ENCODE measurements around the gene PPT2.

DNA sequence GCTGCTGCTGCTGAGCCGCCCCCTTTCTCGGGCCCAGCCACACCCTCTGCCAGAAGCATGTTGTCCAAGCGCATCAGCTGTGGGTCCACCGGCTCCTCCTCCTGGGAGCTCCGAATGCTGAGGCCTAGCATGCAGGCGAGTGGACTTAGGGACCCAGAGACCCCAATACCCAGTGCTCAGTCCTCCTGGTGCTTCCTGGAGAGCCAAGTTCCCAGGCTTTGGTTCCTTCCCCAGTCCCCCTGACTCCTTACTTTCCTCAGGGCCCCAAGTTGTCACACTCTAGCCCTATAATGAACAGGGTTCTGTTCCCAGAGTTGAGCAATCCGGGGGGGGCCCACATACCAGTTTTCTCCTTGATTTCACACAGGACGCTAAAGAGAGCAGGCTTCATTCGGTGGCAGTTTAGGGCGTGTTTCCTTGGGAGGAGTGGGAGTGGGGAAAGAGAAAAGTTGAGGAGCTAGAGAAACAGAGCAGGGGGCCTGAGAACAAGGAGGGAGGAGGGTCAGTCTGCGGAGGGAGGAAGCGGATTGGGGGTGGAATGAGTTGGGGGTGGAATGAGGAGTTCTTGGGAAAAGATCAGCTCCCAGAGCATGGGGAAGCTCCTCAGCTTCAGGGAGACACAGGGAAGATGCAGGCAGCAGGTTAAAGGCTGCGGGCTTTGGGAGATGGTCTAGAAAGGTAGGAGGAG is 34.6 kb downstream of the PPT2 start:
- TF ChIP-seq, protein P1, sequence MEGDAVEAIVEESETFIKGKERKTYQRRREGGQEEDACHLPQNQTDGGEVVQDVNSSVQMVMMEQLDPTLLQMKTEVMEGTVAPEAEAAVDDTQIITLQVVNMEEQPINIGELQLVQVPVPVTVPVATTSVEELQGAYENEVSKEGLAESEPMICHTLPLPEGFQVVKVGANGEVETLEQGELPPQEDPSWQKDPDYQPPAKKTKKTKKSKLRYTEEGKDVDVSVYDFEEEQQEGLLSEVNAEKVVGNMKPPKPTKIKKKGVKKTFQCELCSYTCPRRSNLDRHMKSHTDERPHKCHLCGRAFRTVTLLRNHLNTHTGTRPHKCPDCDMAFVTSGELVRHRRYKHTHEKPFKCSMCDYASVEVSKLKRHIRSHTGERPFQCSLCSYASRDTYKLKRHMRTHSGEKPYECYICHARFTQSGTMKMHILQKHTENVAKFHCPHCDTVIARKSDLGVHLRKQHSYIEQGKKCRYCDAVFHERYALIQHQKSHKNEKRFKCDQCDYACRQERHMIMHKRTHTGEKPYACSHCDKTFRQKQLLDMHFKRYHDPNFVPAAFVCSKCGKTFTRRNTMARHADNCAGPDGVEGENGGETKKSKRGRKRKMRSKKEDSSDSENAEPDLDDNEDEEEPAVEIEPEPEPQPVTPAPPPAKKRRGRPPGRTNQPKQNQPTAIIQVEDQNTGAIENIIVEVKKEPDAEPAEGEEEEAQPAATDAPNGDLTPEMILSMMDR (IDR thresholded peaks at IDR 0.05; ENCODE audit: insufficient read depth, low read length), result no peak
- TF ChIP-seq SPI1 (IDR thresholded peaks at IDR 0.05; ENCODE audit: borderline replicate concordance, low read depth), result no peak
